HepG2 (cell line): ENCODE results near the gene HBG1. TPM values are rescaled to one million over a fixed set of nuclear protein-coding genes. Genes with fewer than 3 reads are reported as not detected.
"Not testable (repeated sequence)": the region's sequence is repeated elsewhere in the genome, so short reads cannot be mapped to it uniquely, and the experiment has no call there.

Experiments used
- ATAC-seq: fragments of 200-7000 bp; cut with Tn5 transposase; 3 replicates; pipeline ENCODE4 v1.9.1; 2020; ENCODE audit warnings: mild to moderate bottlenecking, moderate library complexity
- BruUV-seq: library from RNA; stranded (reverse); fragments of 400-500 nt; replicated peaks from 2 replicates; lab custom pipeline; 2021; lab: Mats Ljungman, UMichigan
- CTCF ChIA-PET: fragments of 300-600 bp; formaldehyde crosslinking; extraction: SDS; loops from one replicate; lab custom pipeline; 2021; ENCODE audit warnings: low total read pairs, inconsistent platforms, low intra/inter-chr PET ratio; lab: Yijun Ruan, JAX
- POLR2A ChIA-PET: fragments of 350-600 bp; sonication (Branson Sonifier 250); formaldehyde crosslinking; loops from one replicate; lab custom pipeline; 2020; ENCODE audit warnings: antibody characterized with exemption, inconsistent platforms; lab: Yijun Ruan, JAX
- DNase-seq: peaks from one replicate; pipeline ENCODE4 v3.0.0-alpha.2; 2015; ENCODE audit warnings: low spot score
- FAIRE-seq: peaks from 3 replicates; lab custom pipeline; 2011; peaks lifted over from hg19 to GRCh38; lab: Jason Lieb, UNC
- H2AFZ ChIP-seq: one replicate; pipeline ENCODE4 v1.6.1; 2011; ENCODE audit warnings: low read length, inconsistent platforms
- H3K27ac ChIP-seq: fragments of 300-600 bp; 3 replicates; pipeline ENCODE4 v1.8.0; 2011; ENCODE audit warnings: mixed run types, mild to moderate bottlenecking, mixed read lengths, low read length, inconsistent platforms; ENCODE audit not compliant: insufficient read depth; ENCODE audit errors: extremely low read length
- H3K27me3 ChIP-seq, 2 experiments: fragments of 200-600 bp in 1 of 2; 2 replicates in 1 of 2; 3 replicates in 1 of 2; pipeline versions ENCODE4 v1.6.0 to v1.8.0; 2011; ENCODE audit warnings: low read length in 2 of 2, mild to moderate bottlenecking in 2 of 2, moderate library complexity in 2 of 2, inconsistent platforms in 1 of 2; ENCODE audit not compliant: insufficient read depth in 2 of 2, control insufficient read depth in 1 of 2
- H3K36me3 ChIP-seq, 2 experiments: fragments of 200-600 bp in 1 of 2; replicated peaks in 1 of 2; 2 replicates in 1 of 2; 3 replicates in 1 of 2; pipeline versions ENCODE4 v1.5.1 to v1.8.0; 2011; ENCODE audit warnings: low read length in 2 of 2, inconsistent platforms in 1 of 2; ENCODE audit not compliant: insufficient read depth in 2 of 2, control insufficient read depth in 1 of 2
- H3K4me1 ChIP-seq: 2 replicates; pipeline ENCODE4 v1.5.1; 2012; ENCODE audit warnings: low read length, inconsistent platforms; ENCODE audit not compliant: insufficient read depth
- H3K4me2 ChIP-seq: 2 replicates; pipeline ENCODE4 v1.6.0; 2011; ENCODE audit warnings: low read depth, low read length, inconsistent platforms
- H3K4me3 ChIP-seq, 3 experiments: fragments of 200-600 bp in 1 of 3; sonication (generic), shearing (Covaris generic) in 1 of 3; replicated peaks in 1 of 3; 2 replicates each; pipeline ENCODE4 v1.5.1; 2011 to 2016; ENCODE audit warnings: low read length in 3 of 3, inconsistent platforms in 2 of 3, low read depth in 2 of 3, mild to moderate bottlenecking in 2 of 3, control low read depth in 1 of 3, mixed read lengths in 1 of 3; ENCODE audit not compliant: insufficient read depth in 1 of 3
- H3K79me2 ChIP-seq: one replicate; pipeline ENCODE4 v1.6.1; 2011; ENCODE audit warnings: low read length, inconsistent platforms; ENCODE audit not compliant: insufficient read depth
- H3K9ac ChIP-seq: 2 replicates; pipeline ENCODE4 v1.6.0; 2011; ENCODE audit warnings: mild to moderate bottlenecking, low read depth, low read length, inconsistent platforms; ENCODE audit not compliant: insufficient read depth
- H3K9me3 ChIP-seq: 2 replicates; pipeline ENCODE4 v1.5.1; 2012; ENCODE audit warnings: mild to moderate bottlenecking, low read length
- H4K20me1 ChIP-seq: 2 replicates; pipeline ENCODE4 v1.6.0; 2011; ENCODE audit warnings: inconsistent platforms, mild to moderate bottlenecking, low read length, moderate library complexity; ENCODE audit not compliant: insufficient read depth
- BRCA1 ChIP-seq: sonication (generic); formaldehyde crosslinking; IDR thresholded peaks from 2 replicates; pipeline ENCODE4 v1.4.0; 2020; ENCODE audit warnings: missing genetic modification reagents
- CENPBD1 ChIP-seq: sonication (generic); formaldehyde crosslinking; IDR thresholded peaks from 2 replicates; pipeline ENCODE4 v1.8.0; 2022; ENCODE audit warnings: missing genetic modification reagents, low read depth, mild to moderate bottlenecking, borderline replicate concordance
- ELK4 ChIP-seq: sonication (generic); formaldehyde crosslinking; IDR thresholded peaks from 2 replicates; pipeline ENCODE4 v1.9.0; 2021; ENCODE audit warnings: missing genetic modification reagents, borderline replicate concordance
- GLMP ChIP-seq: sonication (generic); formaldehyde crosslinking; IDR thresholded peaks from 2 replicates; pipeline ENCODE4 v1.9.0; 2021; ENCODE audit warnings: missing genetic modification reagents, mild to moderate bottlenecking, borderline replicate concordance
- PCBP1 ChIP-seq: fragments of 200-400 bp; formaldehyde crosslinking; IDR thresholded peaks from 2 replicates; pipeline ENCODE4 v1.6.1; 2017; ENCODE audit warnings: mild to moderate bottlenecking, low read depth, low read length, borderline replicate concordance
- PCBP2 ChIP-seq: fragments of 200-400 bp; formaldehyde crosslinking; optimal IDR thresholded peaks from 2 replicates; pipeline ENCODE3; 2018; ENCODE audit warnings: low read length, low read depth; ENCODE audit not compliant: poor library complexity, severe bottlenecking
- SP4 ChIP-seq: sonication (generic); formaldehyde crosslinking; IDR thresholded peaks from 2 replicates; pipeline ENCODE4 v1.8.1; 2023; ENCODE audit warnings: mild to moderate bottlenecking, missing genetic modification reagents
- ZNF367 ChIP-seq: sonication (generic); formaldehyde crosslinking; IDR thresholded peaks from 2 replicates; pipeline ENCODE4 v1.4.0; 2020; ENCODE audit warnings: missing genetic modification reagents, borderline replicate concordance
- WGBS: methylation state at CpG from one replicate; pipeline ENCODE4 v1.1.6; 2017; ENCODE audit warnings: low lambda C conversion rate; 5-methylcytosine and 5-hydroxymethylcytosine counted together
- in situ Hi-C: cut with HindIII; loops from 2 replicates; pipeline ENCODE4 v1.10.0; 2017; ENCODE audit warnings: low pct_unique_long_range_greater_than_20kb; ENCODE audit not compliant: extremely low pct_ligation_motif_present
- intact Hi-C: fragments of 100-400 bp; cut with micrococcal nuclease; formaldehyde crosslinking; loops from one replicate; pipeline ENCODE4 v1.10.0; 2022; ENCODE audit not compliant: unreplicated experiment
- polyA plus RNA-seq, 8 experiments: library from polyadenylated mRNA; depleted of rRNA in 3 of 8; stranded (reverse) in 7 of 8; unstranded in 1 of 8; fragments of >200 nt; fragmentation: Illumina TruSeq in 4 of 8; extraction: Trizol in 4 of 8; gene quantifications; 2 replicates each; pipeline versions ENCODE4 v1.2.1 to v1.2.3, GENCODE V29; 2011 to 2016; ENCODE audit warnings: low read depth in 4 of 8, missing spikeins in 1 of 8, mixed read lengths in 1 of 8; ENCODE audit not compliant: insufficient read depth in 1 of 8
- total RNA-seq, 5 experiments: library from RNA; depleted of rRNA; stranded (reverse); fragments of >200 nt; fragmentation: Illumina TruSeq; extraction: Trizol; gene quantifications; 2 replicates each; pipeline ENCODE4 v1.2.3, GENCODE V29; 2016; ENCODE audit warnings: low read depth in 1 of 5

HBG1 gene
- total and polyA plus RNA-seq, 2 of the 13 experiments (the other 11 are each of a cell fraction or from before 2014, with no cell fraction given) = not detected

- H3K36me3 ChIP-seq, ATAC-seq, H3K4me1 ChIP-seq, in situ Hi-C loops, H3K79me2 ChIP-seq, BruUV-seq, DNase-seq, H4K20me1 ChIP-seq, intact Hi-C loops, H3K9me3 ChIP-seq, H3K27me3 ChIP-seq, H3K9ac ChIP-seq, CTCF ChIA-PET, H3K4me3 ChIP-seq, H3K27ac ChIP-seq, H3K4me2 ChIP-seq, FAIRE-seq, POLR2A ChIA-PET, H2AFZ ChIP-seq: not testable (repeated sequence)
- WGBS = 1% methylated on average over 2 of the region's 2 CpGs
These were observed 4.4 kb upstream of the HBG1 start for GRCh38 chr11:5254023-5254422.

GRCh38 chr11:5253440-5253839, 3.8 kb upstream of the HBG1 start:
- H4K20me1 ChIP-seq, H3K4me2 ChIP-seq, ATAC-seq, H3K9ac ChIP-seq, intact Hi-C loops, H3K4me1 ChIP-seq, H3K36me3 ChIP-seq, in situ Hi-C loops, FAIRE-seq, BruUV-seq, DNase-seq, H2AFZ ChIP-seq, H3K27me3 ChIP-seq, H3K27ac ChIP-seq, H3K79me2 ChIP-seq, POLR2A ChIA-PET, H3K9me3 ChIP-seq, H3K4me3 ChIP-seq, CTCF ChIA-PET: not testable (repeated sequence)
- WGBS = 14% methylated on average over 5 of the region's 5 CpGs

- Histone ChIP-seq H3K4me3 (no peak overlapping the region), H3K36me3 (no peaks in the 10 kb centered on the region), H4K20me1 (no peaks in the 10 kb centered on the region), H3K9ac (no peak overlapping the region), H3K27ac (no peak overlapping the region), H3K4me2 (no peak overlapping the region), H2AFZ (no peak overlapping the region), H3K4me1 (no peaks in the 10 kb centered on the region), H3K27me3 (peaks cover 0 to 2% of the 10 kb centered on the region in 2 experiments; a peak in 2 of 5 replicates), H3K9me3 (no peaks in the 10 kb centered on the region), H3K79me2 (no peaks in the 10 kb centered on the region)
- FAIRE-seq (no peak), ATAC-seq (no peak), DNase-seq (no peak)
- intact Hi-C loops (no loop called here), in situ Hi-C loops (no loop called here)
- ChIA-PET CTCF (no interaction called here), POLR2A (no interaction called here)
- no TSS peak for BruUV-seq
- WGBS = 0% methylated on average over 1 of the region's 1 CpG
- no peak for TF ChIP-seq ELK4 (CRISPR knock-in tag)
- no peak for TF ChIP-seq SP4
- TF ChIP-seq BRCA1 = no peak
- TF ChIP-seq GLMP (CRISPR knock-in tag) = no peak
- no peak for TF ChIP-seq ZNF367 (CRISPR knock-in tag)
- no peak for TF ChIP-seq PCBP1
- no peak for TF ChIP-seq CENPBD1 (CRISPR knock-in tag)
- no peak for TF ChIP-seq PCBP2
These were observed 3.2 kb upstream of the HBG1 start for GRCh38 chr11:5252919-5253265.
